OCI-LY1 (cell line): ENCODE results near the gene NLRP3.

ENCODE experiments used
- H2AFZ ChIP-seq: fragments of 200-600 bp; sonication (generic), shearing (Covaris generic); 2 replicates; pipeline ENCODE4 v1.6.0; 2014; ENCODE audit warnings: antibody characterized with exemption, mild to moderate bottlenecking, low read length
- H3F3A ChIP-seq: fragments of 200-600 bp; sonication (generic), shearing (Covaris generic); 2 replicates; pipeline ENCODE4 v1.6.0; 2014; ENCODE audit warnings: mild to moderate bottlenecking, antibody characterized with exemption, low read length, moderate library complexity; ENCODE audit not compliant: insufficient read depth
- H3K27ac ChIP-seq: fragments of 200-600 bp; sonication (generic); 2 replicates; pipeline ENCODE4 v1.5.1; 2014; ENCODE audit warnings: low read length, mixed run types, mild to moderate bottlenecking, low read depth; ENCODE audit not compliant: poor library complexity, severe bottlenecking
- H3K27me3 ChIP-seq: fragments of 200-600 bp; sonication (generic); 2 replicates; pipeline ENCODE4 v1.6.0; 2014; ENCODE audit warnings: antibody characterized with exemption, mild to moderate bottlenecking, low read length, moderate library complexity; ENCODE audit not compliant: insufficient read depth
- H3K36me3 ChIP-seq: fragments of 200-600 bp; sonication (generic); 2 replicates; pipeline ENCODE4 v1.6.1; 2014; ENCODE audit warnings: mild to moderate bottlenecking, antibody characterized with exemption, low read length, moderate library complexity, mixed read lengths; ENCODE audit not compliant: insufficient read depth
- H3K4me1 ChIP-seq: fragments of 200-600 bp; sonication (generic); 2 replicates; pipeline ENCODE4 v1.5.1; 2014; ENCODE audit warnings: mild to moderate bottlenecking, low read length, moderate library complexity; ENCODE audit not compliant: insufficient read depth, severe bottlenecking
- H3K4me2 ChIP-seq: fragments of 200-600 bp; sonication (generic), shearing (Covaris generic); 2 replicates; pipeline ENCODE4 v1.6.1; 2014; ENCODE audit warnings: low read length
- H3K4me3 ChIP-seq: fragments of 200-600 bp; sonication (generic); 2 replicates; pipeline ENCODE4 v1.5.1; 2014; ENCODE audit warnings: low read length, low read depth, mild to moderate bottlenecking, mixed read lengths; ENCODE audit not compliant: poor library complexity, severe bottlenecking
- H3K79me2 ChIP-seq: fragments of 200-600 bp; shearing (Covaris generic); 2 replicates; pipeline ENCODE4 v1.6.1; 2016; ENCODE audit warnings: mixed run types, low read length, mixed read lengths; ENCODE audit not compliant: insufficient read depth
- H3K9ac ChIP-seq: fragments of 200-600 bp; sonication (generic), shearing (Covaris generic); 2 replicates; pipeline ENCODE4 v1.6.1; 2014; ENCODE audit warnings: mild to moderate bottlenecking, low read length, mixed read lengths
- H3K9me2 ChIP-seq: fragments of 200-600 bp; sonication (generic), shearing (Covaris generic); 2 replicates; pipeline ENCODE4 v1.6.1; 2014; ENCODE audit warnings: low read depth, mild to moderate bottlenecking, low read length, mixed read lengths
- H3K9me3 ChIP-seq: fragments of 200-600 bp; shearing (Covaris generic); 2 replicates; pipeline ENCODE4 v1.6.1; 2014; ENCODE audit warnings: low read length, mixed read lengths
- H4K20me1 ChIP-seq: fragments of 200-600 bp; sonication (generic), shearing (Covaris generic); 2 replicates; pipeline ENCODE4 v1.6.0; 2016; ENCODE audit warnings: mild to moderate bottlenecking, low read length; ENCODE audit not compliant: insufficient read depth
- CTCF ChIP-seq: fragments of 200-600 bp; sonication (generic), shearing (Covaris generic); IDR thresholded peaks from 2 replicates; pipeline ENCODE4 v1.5.1; 2017; ENCODE audit warnings: mild to moderate bottlenecking, antibody characterized with exemption, low read length, moderate library complexity, mixed read lengths
- EZH2 ChIP-seq: fragments of 200-600 bp; sonication (generic), shearing (Covaris generic); IDR thresholded peaks from 2 replicates; pipeline ENCODE4 v1.8.0; 2017; ENCODE audit warnings: borderline replicate concordance, mixed run types, mild to moderate bottlenecking, antibody characterized with exemption, low read length, moderate library complexity, mixed read lengths

Gene NLRP3

GRCh38 chr1:247431643-247432042, 15.7 kb downstream of the NLRP3 start:
- no peaks in the 10 kb centered on the region for H3F3A ChIP-seq
- no peaks in the 10 kb centered on the region for H3K9me2 ChIP-seq
- H3K4me3 ChIP-seq: no peak overlapping the region
- 0 out of 2 replicates have a peak, but pooled peaks cover 10% of the 10 kb centered on the region for H3K27me3 ChIP-seq
- no peak overlapping the region for H2AFZ ChIP-seq
- no peak overlapping the region for H3K9ac ChIP-seq
- H3K4me1 ChIP-seq: no peaks in the 10 kb centered on the region
- H4K20me1 ChIP-seq: no peaks in the 10 kb centered on the region
- H3K4me2 ChIP-seq: no peak overlapping the region
- H3K27ac ChIP-seq: no peak overlapping the region
- TF ChIP-seq CTCF (peak; percentile 30; the same call in 1 of the 2 replicates), EZH2 (no peak)
- no peaks in the 10 kb centered on the region for H3K79me2 ChIP-seq
- H3K9me3 ChIP-seq: no peaks in the 10 kb centered on the region
- H3K36me3 ChIP-seq: no peaks in the 10 kb centered on the region

DNA sequence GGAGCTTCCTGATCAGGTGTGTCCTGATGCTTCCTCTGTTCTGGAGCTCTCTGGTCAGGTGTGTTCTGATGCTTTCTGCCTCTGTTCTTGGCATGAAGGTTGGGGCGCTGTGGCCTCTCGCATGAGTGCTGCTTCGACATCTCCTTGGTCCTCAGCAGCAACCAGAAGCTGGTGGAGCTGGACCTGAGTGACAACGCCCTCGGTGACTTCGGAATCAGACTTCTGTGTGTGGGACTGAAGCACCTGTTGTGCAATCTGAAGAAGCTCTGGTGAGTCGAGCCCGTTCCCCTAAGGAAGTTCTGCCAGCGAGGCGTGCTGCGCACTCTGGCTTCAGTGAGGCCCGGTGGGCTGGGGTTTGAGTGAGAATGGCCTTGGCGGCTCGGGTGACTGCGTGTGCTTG, 18.0 kb downstream of the NLRP3 start:
- Histone ChIP-seq H3K79me2 (no peaks in the 10 kb centered on the region), H3K27ac (no peak overlapping the region), H3K27me3 (0 out of 2 replicates have a peak, but pooled peaks cover 10% of the 10 kb centered on the region), H3K9me2 (no peaks in the 10 kb centered on the region), H3F3A (no peaks in the 10 kb centered on the region), H3K9me3 (no peaks in the 10 kb centered on the region), H3K4me3 (no peak overlapping the region), H3K9ac (no peak overlapping the region), H2AFZ (no peak overlapping the region), H4K20me1 (no peaks in the 10 kb centered on the region), H3K4me1 (no peaks in the 10 kb centered on the region), H3K36me3 (no peaks in the 10 kb centered on the region), H3K4me2 (no peak overlapping the region)
- TF ChIP-seq EZH2 (no peak), CTCF (no peak)

GRCh38 chr1:247435030-247435758, 19.2 kb downstream of the NLRP3 start:
- Histone ChIP-seq H3K27ac (no peak overlapping the region), H3K9me3 (no peaks in the 10 kb centered on the region), H4K20me1 (no peaks in the 10 kb centered on the region), H3K4me2 (no peak overlapping the region), H3K79me2 (no peaks in the 10 kb centered on the region), H3K27me3 (0 out of 2 replicates have a peak, but pooled peaks cover 10% of the 10 kb centered on the region), H3K4me1 (no peaks in the 10 kb centered on the region), H3K9me2 (no peaks in the 10 kb centered on the region), H3K9ac (no peak overlapping the region), H2AFZ (no peak overlapping the region), H3K4me3 (no peak overlapping the region), H3K36me3 (no peaks in the 10 kb centered on the region), H3F3A (no peaks in the 10 kb centered on the region)
- TF ChIP-seq CTCF (no peak), EZH2 (no peak)
